Measurements from ENCODE around the gene BCL2L1. TPM values are rescaled to one million over a fixed set of nuclear protein-coding genes. Genes with fewer than 3 reads are reported as not detected.

Gene BCL2L1
- total RNA-seq, 1 donor from 2014 or later, result 55.2 TPM

DNA sequence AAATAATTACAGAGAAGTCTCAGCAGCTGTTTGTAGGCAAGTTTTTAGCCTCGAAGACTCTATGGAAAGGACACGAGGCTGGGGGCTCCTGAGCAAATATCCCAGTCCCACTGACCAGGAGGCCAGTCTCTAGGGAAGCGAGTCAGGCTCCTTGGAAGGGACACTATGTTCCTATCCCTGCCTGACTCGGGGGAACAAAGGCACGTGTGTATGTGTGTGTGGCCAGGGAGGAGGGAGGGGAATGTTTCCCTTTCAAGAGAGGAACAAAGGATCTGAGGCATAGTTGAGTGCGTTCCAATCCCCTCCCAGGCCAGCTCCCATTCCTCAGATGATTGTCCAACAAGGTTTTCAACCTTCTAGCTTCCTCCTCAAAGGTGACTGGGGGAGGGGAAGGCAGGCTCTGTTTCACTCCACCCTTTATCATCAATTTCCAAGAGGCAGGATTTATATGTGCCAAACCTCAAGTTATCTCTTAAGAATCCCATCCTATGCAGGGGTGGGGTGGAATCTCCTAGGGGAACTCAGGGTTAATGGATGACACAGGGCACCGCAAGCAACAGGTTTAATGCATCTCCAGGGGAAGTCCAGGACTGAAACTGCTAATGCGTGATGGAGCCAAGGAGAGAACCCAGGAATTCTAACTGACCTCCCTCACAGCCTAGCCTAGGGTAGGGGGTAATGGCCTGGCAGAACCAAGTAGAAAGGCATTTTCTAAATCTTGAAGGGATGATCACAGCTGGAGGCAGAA lies 9.9 kb downstream of the BCL2L1 start:
- ATAC-seq (peak; percentile 91), DNase-seq (ENCODE audit: missing footprints) (peak; percentile 84)
- intact Hi-C loops (cut with DNase I), result loop anchor here (1.0 kb wide), 1 partner anchor 42 kb away; no protein-coding TSS in a partner anchor

DNA sequence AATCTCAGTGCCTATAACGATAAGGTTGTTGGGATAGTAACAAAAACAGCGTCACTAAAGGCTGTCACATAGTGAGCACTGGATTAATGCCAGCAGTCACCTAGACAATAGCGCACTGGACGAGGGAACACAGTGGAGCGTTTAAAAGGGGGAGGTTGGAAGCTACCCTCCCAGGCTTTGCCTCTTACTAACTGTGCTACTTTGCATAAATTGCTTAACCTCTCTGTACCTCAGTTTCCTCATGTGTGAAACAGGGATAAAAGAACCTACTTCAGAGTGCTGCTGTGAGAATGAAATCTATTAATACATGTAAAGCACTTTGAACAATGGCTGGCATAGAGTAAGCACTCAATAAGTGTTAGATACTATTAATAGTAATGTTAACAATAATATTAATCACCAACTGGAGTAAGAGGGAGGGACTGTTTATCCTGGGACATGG lies 10.5 kb downstream of the BCL2L1 start:
- DNase-seq (ENCODE audit: missing footprints) (no peak), ATAC-seq (peak; percentile 55)
- intact Hi-C loops (cut with DNase I), result loop anchor here (1.0 kb wide), 1 partner anchor 42 kb away; no protein-coding TSS in a partner anchor

DNA sequence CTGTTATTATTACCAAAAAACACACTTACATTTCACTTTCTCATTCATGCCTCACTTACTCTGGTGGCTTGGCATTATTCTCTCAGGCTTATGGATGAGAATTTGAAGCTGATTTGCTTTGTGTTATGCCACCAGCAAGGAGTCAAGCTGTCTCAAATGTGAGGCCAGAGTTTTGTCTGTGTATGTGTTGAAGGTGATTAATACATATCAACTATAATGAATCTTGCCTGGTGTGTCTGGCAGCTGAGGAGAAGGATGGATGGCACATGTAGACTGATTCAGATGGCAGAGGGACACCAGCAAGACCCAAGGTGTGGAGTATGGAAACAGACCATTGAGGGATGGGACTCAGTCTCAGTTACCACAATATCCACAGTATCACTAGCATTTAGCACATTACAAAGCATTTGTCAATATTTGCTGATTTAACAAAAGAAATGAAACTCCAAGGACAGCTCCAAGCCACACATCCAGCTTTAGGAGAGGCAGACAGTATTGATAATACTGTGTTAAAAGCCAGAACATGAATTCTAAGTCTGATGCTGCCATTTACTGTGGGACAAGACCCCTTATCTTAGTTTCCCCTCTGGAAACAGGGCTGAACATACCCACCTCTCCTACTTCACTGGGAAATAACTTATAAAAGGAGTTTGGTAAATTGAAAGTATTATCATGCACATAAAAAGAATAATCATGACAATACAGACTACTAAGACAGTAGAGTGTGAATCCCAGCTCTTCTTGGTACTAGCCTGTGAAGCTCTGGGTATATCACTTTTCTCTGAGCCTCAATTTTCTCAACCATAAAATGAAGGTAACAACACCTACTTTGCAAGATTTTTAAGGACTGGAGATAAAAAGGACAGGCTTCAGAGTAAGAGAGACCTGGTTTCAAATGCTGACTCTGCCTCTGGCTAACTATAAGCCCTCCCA lies 11.2 kb downstream of the BCL2L1 start:
- ATAC-seq, result no peak
- intact Hi-C loops (cut with DNase I), result loop anchor here (1.0 kb wide), 1 partner anchor 41 kb away; no protein-coding TSS in a partner anchor
- DNase-seq (ENCODE audit: missing footprints), result no peak

DNA sequence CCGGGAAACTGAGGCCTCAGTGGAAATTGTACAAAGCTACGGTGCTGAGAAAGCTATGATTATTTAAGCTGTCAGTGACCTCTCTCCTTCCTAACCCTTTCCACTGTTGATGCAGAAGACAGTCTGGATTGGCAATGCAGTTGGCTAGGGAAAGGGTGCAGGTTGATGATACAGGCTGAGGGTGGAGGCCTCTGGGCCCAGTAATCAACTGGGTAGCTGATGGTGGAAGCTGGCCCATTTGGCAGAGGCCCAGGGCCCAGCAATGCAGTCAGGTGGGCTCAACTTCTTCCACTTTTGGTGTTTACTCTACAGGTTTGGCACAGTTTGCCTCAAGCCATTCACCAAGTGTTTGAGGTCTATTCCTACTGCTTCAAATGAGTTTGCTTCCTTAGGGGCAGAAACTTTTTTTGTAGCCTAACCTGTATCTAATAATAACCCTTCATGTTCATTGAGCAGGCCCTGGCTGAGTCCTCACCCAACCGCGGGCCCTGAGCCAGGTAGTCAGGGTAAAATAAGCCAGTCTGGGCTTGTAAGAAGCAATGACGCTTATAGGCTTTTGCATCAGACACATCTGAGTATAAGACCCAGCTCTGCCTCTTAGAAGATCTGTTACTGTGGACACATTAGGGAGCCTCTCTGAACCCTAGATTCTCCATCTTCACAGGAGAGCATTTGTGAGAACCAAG lies 12.1 kb downstream of the BCL2L1 start:
- ATAC-seq, result peak; percentile 18
- peak; percentile 78 for DNase-seq (ENCODE audit: missing footprints)
- intact Hi-C loops (cut with DNase I), result no loop called here

DNA sequence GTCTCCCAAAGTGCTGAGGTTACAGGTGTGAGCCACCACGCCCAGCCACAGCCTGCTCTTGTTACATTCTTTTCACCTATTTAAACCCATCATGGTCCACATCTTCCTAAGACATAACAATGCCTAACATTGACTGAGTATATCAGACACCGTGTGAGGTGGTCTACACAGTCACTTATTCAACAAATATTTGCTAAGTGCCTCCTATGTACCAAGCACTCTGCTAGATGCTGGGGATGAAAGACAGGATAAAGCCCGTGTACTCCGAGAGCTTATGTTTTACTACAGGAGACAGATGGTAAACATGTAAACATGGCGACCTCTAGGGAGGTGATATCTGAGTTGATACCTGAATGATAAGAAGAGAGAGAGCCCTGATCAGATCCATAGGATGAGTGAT lies 12.7 kb downstream of the BCL2L1 start:
- intact Hi-C loops (cut with DNase I), result no loop called here
- ATAC-seq, result no peak
- DNase-seq (ENCODE audit: missing footprints), result no peak

DNA sequence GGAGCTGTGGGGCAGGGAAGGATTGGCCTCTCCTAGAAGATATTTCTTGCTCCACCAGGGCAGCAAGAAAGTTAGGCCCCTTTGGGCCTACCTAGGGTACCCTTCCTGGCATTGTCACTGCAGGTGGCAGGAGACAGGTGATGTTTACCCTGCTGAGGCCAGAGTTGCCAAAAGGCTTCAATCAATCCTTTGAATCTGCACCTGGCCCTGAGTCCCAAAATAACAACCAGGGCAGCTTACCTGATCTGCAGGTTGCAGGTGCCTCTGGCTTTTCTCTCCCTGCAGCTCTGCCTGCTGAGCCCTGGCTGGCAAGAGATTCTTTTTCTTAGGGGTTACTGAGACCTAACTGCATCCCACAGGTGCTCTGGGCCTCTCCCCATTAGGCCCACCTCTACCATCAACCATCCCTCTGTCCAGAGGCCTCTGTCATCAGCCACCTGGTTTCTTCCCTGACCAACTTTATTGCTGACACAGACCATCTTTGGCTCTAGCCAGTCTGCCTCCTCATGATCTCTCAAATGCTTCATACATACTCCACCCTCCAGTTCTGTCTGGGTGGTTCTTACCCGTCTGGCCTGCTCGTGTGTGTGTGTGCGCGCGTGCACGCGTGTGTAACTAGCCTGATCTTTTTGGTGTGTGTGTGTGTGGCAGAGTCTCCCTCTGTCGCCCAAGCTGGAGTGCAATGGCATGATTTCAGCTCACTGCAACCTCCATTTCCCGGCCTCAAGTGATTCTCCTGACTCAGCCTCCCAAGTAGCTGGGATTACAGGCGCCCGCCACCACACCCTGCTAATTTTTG lies 13.7 kb downstream of the BCL2L1 start:
- intact Hi-C loops (cut with DNase I), result no loop called here
- ATAC-seq, result no peak

DNA sequence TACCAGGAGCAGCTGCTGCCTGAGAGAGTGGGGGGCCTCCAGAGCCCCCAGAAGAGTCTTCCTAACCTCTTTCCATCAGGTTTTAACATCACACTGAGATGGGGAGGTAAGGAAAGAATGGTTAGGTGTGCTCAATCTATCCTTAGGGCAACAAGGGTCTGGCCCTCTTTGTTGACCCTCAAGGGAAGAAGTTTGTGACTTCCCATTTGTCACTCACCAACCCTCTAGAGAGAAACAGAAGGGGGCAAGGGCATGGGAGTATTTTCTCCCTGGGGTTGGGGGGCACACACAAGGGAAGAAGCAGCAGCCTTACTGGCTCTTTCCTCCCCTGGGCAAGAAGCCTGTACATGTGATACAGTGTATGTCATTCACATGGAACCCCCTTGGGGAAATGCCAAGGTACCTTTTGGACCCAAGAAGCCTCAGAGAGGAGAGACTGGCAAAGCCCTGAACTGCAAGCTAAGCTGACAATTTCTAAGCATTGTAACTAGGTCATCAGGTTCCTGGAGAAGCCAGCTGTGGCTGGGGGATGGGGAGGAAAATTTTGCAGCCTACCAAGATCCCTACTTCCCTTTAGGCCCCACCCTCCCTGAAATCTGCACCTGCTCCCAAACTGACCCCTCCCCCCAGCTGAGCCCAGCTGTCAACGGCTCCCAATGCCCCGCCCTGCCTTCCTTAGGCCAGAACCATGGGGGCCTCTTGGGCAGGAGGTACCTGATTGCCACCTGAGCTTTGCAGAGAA lies 14.5 kb downstream of the BCL2L1 start:
- peak; percentile 72 for DNase-seq (ENCODE audit: missing footprints)
- ATAC-seq, result no peak
- intact Hi-C loops (cut with DNase I), result no loop called here

More for the DNA sequence above, 13.7 kb downstream of the BCL2L1 start:
- no peak for DNase-seq (ENCODE audit: missing footprints)

DNA sequence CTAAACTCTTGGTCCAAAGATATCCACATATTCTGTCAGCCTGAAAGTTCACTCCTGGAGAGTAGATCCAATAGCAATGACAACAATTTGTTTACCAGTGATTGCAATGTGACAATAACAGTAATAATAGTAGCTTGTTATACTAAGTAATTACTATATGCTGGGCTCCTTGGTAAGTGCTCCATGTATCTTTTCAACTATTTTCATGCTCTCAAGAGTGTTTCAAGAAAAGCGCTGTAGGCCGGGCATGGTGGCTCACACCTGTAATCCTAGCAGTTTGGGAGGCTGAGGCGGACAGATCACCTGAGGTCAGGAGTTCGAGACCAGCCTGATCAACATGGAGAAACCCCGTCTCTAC lies 15.4 kb downstream of the BCL2L1 start:
- no peak for DNase-seq (ENCODE audit: missing footprints)
- intact Hi-C loops (cut with DNase I), result no loop called here
- ATAC-seq, result no peak

DNA sequence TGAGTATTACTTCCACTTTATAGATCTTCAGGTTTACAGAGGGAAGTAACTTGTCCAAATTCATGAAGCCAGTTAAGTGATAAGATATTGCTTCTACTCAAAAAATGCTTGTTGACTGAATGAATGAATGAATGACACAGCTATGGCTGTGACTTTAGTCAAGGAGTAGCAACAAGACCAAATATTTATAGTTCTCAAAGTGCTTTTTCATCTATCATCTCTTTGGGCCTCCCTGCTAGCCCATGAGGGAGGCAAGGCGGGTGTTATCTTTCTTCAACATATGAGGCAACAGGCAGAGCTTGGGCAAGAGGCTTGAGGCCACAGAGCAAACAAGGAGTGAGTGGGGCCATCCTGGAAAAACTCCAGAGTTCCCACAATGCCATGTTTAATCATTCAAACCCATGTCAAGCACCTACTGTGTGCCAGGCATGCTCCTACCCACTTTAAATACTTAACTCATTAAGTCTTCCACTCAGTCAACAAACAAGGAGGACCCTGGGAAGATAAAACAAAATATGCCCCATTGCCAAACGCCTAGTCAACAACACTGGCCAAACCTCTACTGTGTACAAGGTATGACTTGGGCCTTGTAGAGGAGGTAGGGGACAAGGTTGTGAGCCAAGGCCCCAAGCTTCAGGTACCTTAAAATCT lies 15.9 kb downstream of the BCL2L1 start:
- no peak for DNase-seq (ENCODE audit: missing footprints)
- intact Hi-C loops (cut with DNase I), result no loop called here
- no peak for ATAC-seq

DNA sequence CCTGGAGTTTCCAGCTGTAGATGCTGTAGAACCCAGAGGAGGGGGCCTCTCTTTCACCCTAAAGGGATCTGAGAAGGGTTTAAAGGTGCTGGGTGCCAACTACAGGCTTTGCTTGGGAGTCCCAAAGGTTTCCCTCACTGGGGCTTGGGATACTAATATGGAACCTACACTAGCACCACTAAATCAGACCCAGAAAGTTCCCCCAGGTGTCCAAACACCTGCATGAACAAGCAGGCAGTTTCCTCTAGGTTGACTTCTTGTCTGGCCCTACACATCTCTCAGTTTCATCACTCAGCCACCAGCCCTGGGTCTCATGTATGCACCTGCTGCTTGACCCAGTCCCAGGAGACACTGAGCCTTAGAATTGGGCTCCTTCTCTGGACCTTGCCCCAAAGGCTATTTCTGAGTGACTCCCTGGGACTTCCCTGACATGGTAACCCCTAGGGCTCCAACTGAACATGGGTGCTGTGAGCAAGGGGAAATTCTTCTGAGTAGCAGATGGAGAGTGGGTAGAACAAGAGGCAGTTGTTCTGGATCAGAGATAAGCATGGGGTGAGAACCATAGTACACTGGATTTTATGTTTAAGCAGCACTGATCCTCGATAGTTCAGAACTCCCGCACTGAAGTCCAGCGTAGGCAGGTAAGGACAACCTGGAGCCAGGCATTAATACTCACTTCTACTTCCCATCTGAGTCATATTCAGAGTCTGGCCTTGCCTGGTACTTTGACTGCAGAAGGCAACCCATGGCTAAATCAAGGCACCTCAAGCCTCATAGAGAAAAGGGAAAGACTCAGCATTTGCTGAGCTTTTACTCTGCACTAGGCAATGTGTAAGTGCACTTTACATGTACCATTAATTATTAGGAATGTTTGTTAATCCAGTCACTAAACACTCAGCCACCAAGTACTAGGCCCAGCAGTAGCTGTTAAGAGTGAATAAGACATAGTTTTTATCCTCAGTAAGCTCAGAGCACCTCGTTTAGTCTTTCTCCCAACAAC lies 16.8 kb downstream of the BCL2L1 start:
- ATAC-seq (no peak), DNase-seq (ENCODE audit: missing footprints) (no peak)
- intact Hi-C loops (cut with DNase I), result no loop called here

DNA sequence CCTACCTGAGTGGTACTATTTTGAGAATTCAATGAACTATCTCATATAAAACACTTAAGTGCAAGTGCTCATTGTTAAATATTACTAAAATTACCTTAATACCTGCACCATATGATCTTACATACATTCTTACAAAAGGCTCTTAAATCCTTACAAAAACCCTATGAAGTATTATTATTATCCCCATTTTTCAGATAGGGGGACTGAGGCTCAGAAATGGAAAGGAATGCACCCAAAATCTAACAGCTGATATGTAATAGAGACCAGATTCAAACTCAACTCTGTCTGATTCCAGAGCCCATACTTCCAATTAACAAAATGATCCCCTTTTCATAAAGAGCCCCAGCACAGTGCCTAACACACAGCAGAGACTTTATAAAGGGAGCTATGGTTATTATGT lies 17.5 kb downstream of the BCL2L1 start:
- intact Hi-C loops (cut with DNase I), result no loop called here
- ATAC-seq (no peak), DNase-seq (ENCODE audit: missing footprints) (no peak)

DNA sequence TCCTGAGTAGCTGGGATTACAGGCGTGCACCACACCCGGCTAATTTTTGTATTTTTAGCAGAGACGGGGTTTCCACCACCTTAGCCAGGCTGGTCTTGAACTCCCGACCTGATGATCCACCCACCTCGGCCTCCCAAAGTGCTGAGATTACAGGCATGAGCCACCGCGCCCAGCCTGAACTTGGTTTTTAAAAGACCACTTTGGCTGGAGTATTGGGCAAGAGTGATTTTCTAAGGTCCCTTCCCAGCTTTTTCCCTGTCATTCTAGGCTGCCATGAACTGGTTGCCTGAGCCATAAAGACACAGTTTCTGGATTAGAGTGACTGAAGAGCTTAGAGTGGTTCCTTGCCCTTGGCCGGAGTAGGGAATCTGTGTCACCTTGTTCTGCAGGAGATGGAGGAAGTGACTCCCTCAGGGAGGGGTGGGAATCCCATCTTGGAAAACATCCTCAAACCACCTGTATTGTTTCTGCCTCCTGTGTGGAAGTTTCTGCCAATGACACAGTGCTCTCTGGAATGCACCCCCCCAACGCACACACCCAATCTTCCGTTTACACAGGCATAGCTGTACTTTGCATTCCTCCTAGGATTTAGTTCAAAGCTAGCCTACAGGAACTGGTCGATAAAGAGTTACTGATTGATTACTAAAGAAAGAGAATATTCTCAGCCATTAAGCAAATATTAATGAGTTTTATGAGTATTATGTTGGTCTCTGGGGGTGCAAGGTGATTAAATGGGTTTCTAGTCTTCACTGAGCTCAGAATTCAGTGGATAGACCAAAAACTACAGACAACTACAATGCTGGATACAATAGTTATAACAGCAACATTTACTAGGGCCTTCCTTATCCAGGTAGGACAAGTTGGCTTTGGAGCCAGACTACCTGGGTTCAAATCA lies 18.2 kb downstream of the BCL2L1 start:
- intact Hi-C loops (cut with DNase I), result no loop called here
- no peak for DNase-seq (ENCODE audit: missing footprints)
- ATAC-seq, result peak; percentile 26

DNA sequence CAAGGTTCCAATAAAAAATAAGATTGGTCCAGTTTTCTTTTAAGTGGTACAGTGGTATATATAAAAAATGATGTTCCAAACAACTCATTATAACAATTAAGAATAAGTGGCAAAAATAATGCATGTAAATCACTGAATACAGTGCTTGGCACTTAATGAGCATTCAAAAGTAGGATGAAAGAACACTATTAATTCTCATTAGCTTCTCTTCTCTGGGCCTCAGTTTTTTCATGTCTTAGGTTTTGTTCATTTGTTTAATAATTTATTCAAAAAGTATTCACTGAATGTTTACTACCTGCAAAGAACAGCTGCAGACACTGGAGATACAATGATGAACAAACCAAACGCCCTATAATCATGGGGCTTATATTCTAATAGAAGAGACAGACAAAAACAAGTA lies 21.1 kb downstream of the BCL2L1 start:
- DNase-seq (ENCODE audit: missing footprints) (no peak), ATAC-seq (no peak)
- intact Hi-C loops (cut with DNase I), result no loop called here

DNA sequence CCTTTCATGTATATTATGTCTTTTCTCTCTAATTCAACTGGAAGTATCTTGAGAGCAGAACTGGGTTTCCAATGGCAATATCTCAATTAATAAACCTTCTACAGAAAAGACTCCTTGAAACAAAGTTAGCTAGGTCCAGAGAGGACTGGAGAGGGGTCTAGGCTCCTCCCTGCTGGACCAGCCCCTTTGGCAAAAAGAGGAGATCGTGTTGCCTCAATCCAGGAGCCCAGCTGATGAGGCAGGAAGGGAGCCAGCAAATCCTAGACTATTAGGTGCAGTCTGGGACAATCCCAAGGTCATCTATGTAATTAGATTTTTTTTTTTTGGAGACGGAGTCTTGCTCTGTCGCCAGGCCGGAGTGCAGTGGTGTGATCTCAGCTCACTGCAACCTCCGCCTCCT lies 21.9 kb downstream of the BCL2L1 start:
- no peak for ATAC-seq
- DNase-seq (ENCODE audit: missing footprints), result no peak
- intact Hi-C loops (cut with DNase I), result no loop called here

Data from Right ventricle myocardium inferior (tissue), 1 donor.